Activated CD8-positive, alpha-beta memory T cell treated with anti-CD3 and anti-CD28 coated beads, Interleukin-2, amount 50 U/mL, for 1 hour (primary cell): ENCODE data around the gene PABPC5.

Source experiments
- DNase-seq: peaks from one replicate; pipeline ENCODE4 v3.0.0-alpha.2; 2020; ENCODE audit errors: extremely low read depth

Gene PABPC5

DNA sequence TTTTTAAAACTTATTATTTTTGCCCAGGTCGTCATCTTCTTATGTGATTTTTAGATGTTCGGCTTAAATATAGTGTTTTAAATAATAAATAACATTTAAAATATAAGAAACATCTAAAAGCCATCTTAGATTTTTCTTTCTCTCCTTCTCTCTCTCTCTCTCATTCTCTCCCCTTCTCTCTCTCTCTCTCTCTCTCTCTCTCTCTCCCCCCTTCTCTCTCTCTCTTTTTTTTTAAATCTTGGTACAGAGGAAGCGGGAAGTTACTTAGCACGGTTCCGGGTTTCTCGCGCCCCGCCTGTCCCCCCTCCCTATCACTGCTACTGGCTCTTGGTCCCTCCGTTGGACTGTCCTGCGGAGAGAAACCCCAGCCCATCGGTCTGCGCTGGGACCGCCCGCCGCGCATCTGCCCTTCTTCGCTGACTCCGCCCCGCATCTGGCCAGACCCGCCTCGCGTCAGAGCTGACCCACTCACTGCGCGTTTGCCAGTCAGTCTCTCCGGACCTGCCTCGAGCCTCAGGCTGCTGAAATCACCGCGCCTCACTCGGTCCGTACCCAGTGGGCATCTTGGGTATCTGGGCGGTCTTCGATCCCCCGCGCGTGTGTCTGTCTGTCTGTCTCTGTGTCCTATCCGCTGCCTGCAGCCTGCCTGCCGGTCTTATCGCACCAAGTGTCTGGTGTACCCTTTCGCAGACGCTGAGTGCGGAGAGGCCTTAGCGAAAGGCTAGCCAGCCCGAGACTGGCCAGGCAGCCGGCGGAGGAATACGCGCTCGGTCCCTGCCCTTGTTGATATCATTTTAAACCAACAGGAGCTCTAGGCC, at the start of gene PABPC5:
TSS of gene PABPC5 (plus strand) at position 489 of the 818 bp plus-strand sequence. CDS start 739 bp downstream, outside the sequence.
- DNase-seq = no peak

DNA sequence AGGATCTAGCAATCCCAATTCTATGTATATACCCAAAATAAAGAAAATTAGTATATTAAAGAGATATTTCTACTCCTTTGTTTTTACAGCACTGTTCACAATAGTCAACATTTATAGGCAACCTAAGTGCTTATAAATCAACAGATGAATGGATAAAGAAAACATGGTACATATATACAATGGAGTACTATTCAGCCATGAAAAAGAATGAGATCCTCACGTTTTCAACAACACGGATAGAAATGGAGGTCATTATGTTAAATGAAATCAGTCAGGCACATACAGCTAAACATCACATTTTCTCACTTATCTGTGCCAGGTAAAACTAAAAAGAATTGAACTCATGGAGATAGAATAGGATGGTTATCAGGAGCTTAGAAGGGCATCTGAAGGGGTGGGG, 45.6 kb upstream of the PABPC5 start:
- DNase-seq = no peak

- no peak for DNase-seq
These were observed 19.9 kb upstream of the PABPC5 start for GRCh38 chrX:91414713-91415112.

DNA sequence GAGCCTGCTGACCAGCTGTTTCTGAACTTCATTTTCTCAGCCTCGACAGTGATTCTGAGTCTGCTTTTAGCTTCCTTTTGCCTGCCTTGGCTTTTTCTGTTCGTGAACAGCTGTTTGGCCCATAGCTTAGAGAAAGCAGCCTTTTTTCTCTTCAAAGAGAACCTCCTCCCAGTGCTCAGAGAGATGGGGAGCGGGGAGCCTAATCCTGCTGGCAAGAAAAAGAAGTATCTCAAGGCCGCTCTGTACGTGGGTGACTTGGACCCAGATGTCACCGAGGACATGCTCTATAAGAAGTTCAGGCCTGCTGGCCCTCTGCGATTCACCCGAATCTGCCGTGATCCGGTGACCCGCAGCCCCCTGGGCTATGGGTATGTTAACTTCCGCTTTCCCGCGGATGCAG, 756 bp downstream of the PABPC5 start:
- no peak for DNase-seq
